ENCODE measurements around the gene ZNF620. TPM values are rescaled to one million over a fixed set of nuclear protein-coding genes. Genes with fewer than 3 reads are reported as not detected.

The ZNF620 gene
- total RNA-seq, 1 donor from 2014 or later = not detected

DNA sequence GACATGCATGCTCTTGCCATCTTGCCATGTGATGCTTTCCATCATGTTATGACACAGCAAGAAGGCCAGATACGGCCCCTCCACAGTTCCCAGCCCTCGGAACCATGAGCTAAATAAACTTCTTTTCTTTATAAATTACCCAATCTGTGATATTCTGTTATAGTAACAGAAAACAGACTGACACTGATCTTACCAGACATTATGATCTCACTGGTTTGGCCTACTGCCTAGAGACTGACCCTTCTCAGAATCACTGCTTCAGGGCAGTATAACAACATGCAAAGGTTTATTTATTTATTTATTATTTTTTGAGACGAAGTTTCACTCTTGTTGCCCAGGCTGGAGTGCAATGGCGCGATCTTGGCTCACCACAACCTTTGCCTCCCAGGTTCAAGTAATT lies 14.9 kb upstream of the ZNF620 start:
- no peak overlapping the region for H3K4me3 ChIP-seq
- TF ChIP-seq, protein P1, sequence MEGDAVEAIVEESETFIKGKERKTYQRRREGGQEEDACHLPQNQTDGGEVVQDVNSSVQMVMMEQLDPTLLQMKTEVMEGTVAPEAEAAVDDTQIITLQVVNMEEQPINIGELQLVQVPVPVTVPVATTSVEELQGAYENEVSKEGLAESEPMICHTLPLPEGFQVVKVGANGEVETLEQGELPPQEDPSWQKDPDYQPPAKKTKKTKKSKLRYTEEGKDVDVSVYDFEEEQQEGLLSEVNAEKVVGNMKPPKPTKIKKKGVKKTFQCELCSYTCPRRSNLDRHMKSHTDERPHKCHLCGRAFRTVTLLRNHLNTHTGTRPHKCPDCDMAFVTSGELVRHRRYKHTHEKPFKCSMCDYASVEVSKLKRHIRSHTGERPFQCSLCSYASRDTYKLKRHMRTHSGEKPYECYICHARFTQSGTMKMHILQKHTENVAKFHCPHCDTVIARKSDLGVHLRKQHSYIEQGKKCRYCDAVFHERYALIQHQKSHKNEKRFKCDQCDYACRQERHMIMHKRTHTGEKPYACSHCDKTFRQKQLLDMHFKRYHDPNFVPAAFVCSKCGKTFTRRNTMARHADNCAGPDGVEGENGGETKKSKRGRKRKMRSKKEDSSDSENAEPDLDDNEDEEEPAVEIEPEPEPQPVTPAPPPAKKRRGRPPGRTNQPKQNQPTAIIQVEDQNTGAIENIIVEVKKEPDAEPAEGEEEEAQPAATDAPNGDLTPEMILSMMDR (IDR thresholded peaks at IDR 0.05) = no peak
- no peak for DNase-seq (ENCODE audit: low spot score in 2 of 2)
- no peaks in the 10 kb centered on the region for H3K4me1 ChIP-seq
- H3K9me3 ChIP-seq = peaks cover 0 to 29% of the 10 kb centered on the region in 2 donors
- intact Hi-C loops (cut with DNase I) = no loop called here
- H3K36me3 ChIP-seq = peaks cover 19 to 38% of the 10 kb centered on the region in 2 donors
- no peak overlapping the region for H3K27ac ChIP-seq
- H3K27me3 ChIP-seq = no peaks in the 10 kb centered on the region

DNA sequence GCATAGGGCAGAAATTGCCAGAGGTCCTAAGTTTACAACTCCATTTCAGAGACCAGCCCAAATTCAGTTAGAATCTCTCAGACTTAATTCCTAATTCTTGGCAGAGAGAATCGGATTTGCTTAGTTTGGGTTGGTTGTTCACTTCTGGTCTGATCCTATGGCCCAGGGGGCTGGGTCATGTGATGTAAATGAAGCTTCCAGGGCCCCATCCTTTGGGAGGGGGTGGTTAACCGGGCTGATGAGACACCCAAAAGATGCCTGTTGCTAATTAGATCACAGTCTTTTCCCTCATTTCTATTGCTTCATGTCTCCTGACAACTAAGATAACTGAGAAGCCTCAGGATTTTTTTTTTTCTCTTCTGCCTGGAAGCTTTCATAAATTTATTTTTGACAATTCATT lies 11.1 kb upstream of the ZNF620 start:
- Histone ChIP-seq H3K4me3 (no peak overlapping the region), H3K36me3 (peaks cover 0 to 5% of the 10 kb centered on the region in 2 donors), H3K27me3 (no peaks in the 10 kb centered on the region), H3K4me1 (no peaks in the 10 kb centered on the region), H3K9me3 (no peaks in the 10 kb centered on the region), H3K27ac (no peak overlapping the region)
- TF ChIP-seq, protein P1 (IDR thresholded peaks at IDR 0.05) = no peak
- no peak for DNase-seq (ENCODE audit: low spot score in 2 of 2)
- intact Hi-C loops (cut with DNase I) = no loop called here

DNA sequence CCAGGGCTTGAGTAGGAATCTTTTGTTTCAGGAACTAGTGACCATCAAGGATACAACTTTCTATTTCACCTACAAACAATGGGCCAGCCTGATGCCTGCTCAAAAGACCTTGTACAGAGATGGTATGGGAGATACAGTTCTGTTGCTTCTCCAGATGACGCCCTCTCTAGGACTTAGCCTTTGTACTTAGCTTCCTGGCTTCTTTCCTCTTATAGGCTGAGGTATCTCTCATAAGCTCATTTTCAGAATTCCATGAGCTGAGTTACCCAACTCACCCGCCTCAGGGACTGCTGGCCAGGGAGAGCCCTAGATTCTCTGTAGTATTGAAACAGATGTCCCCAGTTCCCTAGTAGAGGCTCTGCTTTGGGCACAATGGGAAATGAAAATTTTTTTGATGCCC lies 8.6 kb upstream of the ZNF620 start:
- H3K36me3 ChIP-seq = no peaks in the 10 kb centered on the region
- no peaks in the 10 kb centered on the region for H3K4me1 ChIP-seq
- DNase-seq (ENCODE audit: low spot score in 2 of 2) = no peak
- H3K27me3 ChIP-seq = no peaks in the 10 kb centered on the region
- H3K4me3 ChIP-seq = no peak overlapping the region
- no peak overlapping the region for H3K27ac ChIP-seq
- intact Hi-C loops (cut with DNase I) = no loop called here
- H3K9me3 ChIP-seq = no peaks in the 10 kb centered on the region
- TF ChIP-seq, protein P1 (IDR thresholded peaks at IDR 0.05) = no peak

DNA sequence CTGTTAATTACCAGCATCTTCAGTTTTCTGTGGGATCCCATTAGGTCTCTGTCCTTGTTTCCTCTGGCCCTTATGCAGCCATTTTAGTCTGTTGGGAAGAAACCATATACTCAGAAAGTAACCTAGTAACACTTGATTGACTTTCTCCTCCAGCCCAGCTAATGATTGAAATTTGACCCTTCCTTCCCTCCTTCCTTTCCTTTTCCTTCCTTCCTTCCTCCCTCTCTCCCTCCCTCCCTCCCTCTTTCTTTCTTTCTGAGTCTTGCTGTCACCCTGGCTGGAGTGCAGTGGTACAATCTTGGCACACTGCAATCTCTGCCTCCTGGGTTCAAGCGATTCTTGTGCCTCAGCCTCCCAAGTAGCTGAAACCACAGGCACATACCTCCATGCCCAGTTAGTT lies 5.9 kb upstream of the ZNF620 start:
- H3K4me3 ChIP-seq = no peak overlapping the region
- intact Hi-C loops (cut with DNase I) = loop anchor here (10.0 kb wide), 1 partner anchor 375 kb away; no protein-coding TSS in a partner anchor
- TF ChIP-seq, protein P1 (IDR thresholded peaks at IDR 0.05) = no peak
- H3K27ac ChIP-seq = no peak overlapping the region
- peaks cover 0 to 6% of the 10 kb centered on the region in 2 donors for H3K4me1 ChIP-seq
- no peaks in the 10 kb centered on the region for H3K9me3 ChIP-seq
- DNase-seq (ENCODE audit: low spot score in 2 of 2) = no peak
- H3K36me3 ChIP-seq = no peaks in the 10 kb centered on the region
- H3K27me3 ChIP-seq = no peaks in the 10 kb centered on the region

DNA sequence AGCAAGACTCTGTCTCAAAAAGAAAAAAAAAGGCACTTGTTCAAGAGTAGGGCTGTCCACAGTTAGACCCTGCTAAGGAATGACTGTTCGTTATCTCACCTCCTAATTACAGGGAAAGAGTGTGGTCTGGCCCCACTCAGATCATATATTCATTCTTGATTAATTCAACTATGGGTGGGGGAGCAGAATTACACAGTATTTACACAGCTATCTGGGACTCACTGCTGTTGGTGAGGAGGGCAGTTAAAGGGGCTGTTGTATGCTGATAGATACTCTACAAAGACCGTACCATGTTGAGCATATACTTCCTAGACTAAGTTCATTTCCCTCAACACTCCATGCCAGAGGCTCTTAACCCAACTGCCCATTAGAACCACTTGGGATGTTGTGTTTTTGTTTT lies 3.8 kb upstream of the ZNF620 start:
- DNase-seq (ENCODE audit: low spot score in 2 of 2) = no peak
- H3K27ac ChIP-seq = no peak overlapping the region
- no peak overlapping the region for H3K4me3 ChIP-seq
- H3K27me3 ChIP-seq = no peaks in the 10 kb centered on the region
- no peaks in the 10 kb centered on the region for H3K9me3 ChIP-seq
- TF ChIP-seq, protein P1 (IDR thresholded peaks at IDR 0.05) = no peak
- H3K36me3 ChIP-seq = no peaks in the 10 kb centered on the region
- intact Hi-C loops (cut with DNase I) = loop anchor here (10.0 kb wide), 1 partner anchor 373 kb away; no protein-coding TSS in a partner anchor
- H3K4me1 ChIP-seq = peaks cover 5 to 10% of the 10 kb centered on the region in 2 donors
